A549 (cell line): ENCODE data around the gene ZNF407.

Experiments used
- CEBPB ChIP-seq, 2 experiments: fragments of >200 bp in 1 of 2; sonication (Bioruptor Twin) in 1 of 2; formaldehyde crosslinking in 1 of 2; IDR thresholded peaks; 2 replicates each; pipeline ENCODE4 v1.6.1; 2012 to 2016
- CTCF ChIP-seq: fragments of >200 bp; sonication (Bioruptor Twin); formaldehyde crosslinking; IDR thresholded peaks from 3 replicates; pipeline ENCODE4 v1.5.1; 2016
- ELK1 ChIP-seq: fragments of 150-350 bp; IDR thresholded peaks from 2 replicates; pipeline ENCODE4 v1.6.1; 2014; ENCODE audit warnings: low read depth, mild to moderate bottlenecking, low read length
- MAZ ChIP-seq: fragments of 150-350 bp; IDR thresholded peaks from 2 replicates; pipeline ENCODE4 v1.6.1; 2014; ENCODE audit warnings: antibody characterized with exemption, low read depth, low read length, borderline replicate concordance
- POLR2A ChIP-seq: IDR thresholded peaks from 2 replicates; pipeline ENCODE4 v1.6.1; 2012; ENCODE audit warnings: mild to moderate bottlenecking, low read length
- RAD21 ChIP-seq, 2 experiments: fragments of >200 bp in 1 of 2; sonication (Bioruptor Twin) in 1 of 2; formaldehyde crosslinking in 1 of 2; IDR thresholded peaks in 1 of 2; conservative IDR thresholded peaks in 1 of 2; 2 replicates in 1 of 2; 3 replicates in 1 of 2; pipeline ENCODE4 v1.6.1; 2012 to 2018; ENCODE audit warnings: inconsistent platforms in 1 of 2
- RCOR1 ChIP-seq: fragments of 150-350 bp; IDR thresholded peaks from 2 replicates; pipeline ENCODE4 v1.6.1; 2014; ENCODE audit warnings: antibody characterized with exemption, low read length, low read depth
- RFX5 ChIP-seq: fragments of 450-650 bp; IDR thresholded peaks from 2 replicates; pipeline ENCODE4 v1.7.1; 2014; ENCODE audit warnings: antibody characterized with exemption, mild to moderate bottlenecking, moderate library complexity
- SMC3 ChIP-seq: fragments of >200 bp; sonication (Bioruptor Twin); formaldehyde crosslinking; IDR thresholded peaks from 3 replicates; pipeline ENCODE4 v1.6.1; 2018; ENCODE audit warnings: inconsistent platforms
- ZNF302 ChIP-seq: fragments of 250-450 bp; sonication (Bioruptor Pico); IDR thresholded peaks from 2 replicates; pipeline ENCODE4 v1.9.0; 2021; ENCODE audit warnings: inconsistent platforms, mild to moderate bottlenecking, moderate library complexity

DNA sequence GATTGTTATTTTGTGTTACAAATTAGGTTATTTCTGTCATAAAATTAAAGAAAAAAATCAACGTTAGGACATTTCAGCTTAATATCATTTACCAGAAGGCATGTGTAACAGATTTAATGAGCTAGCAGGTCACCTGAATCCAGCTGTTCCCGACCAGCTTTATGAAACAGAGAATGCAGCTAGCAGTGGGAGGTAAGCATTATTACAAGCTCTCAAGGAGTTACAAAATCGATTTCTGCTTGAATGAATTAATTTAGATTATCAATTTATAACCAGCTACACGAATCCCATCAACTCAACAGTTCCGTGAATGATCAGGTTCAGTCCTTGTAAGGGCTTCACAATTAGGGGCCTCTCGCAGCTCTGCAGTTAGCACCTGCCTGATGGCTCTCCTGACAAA, 399.3 kb downstream of the ZNF407 start:
- TF ChIP-seq MAZ, result no peak
- TF ChIP-seq CTCF, result no peak
- no peak for TF ChIP-seq RAD21 (conservative IDR thresholded peaks at IDR 0.05 in 1 of 2, IDR thresholded peaks at IDR 0.05 in 1 of 2)
- no peak for TF ChIP-seq CEBPB (IDR thresholded peaks at IDR 0.05)
- no peak for TF ChIP-seq POLR2A
- no peak for TF ChIP-seq RCOR1
- TF ChIP-seq SMC3, result no peak
- TF ChIP-seq ELK1, result no peak
- no peak for TF ChIP-seq RFX5
- no peak for TF ChIP-seq ZNF302 (CRISPR knock-in tag)
